ENCODE measurements around the gene ZNF668.
A peak's percentile ranks its signal among the peaks of the same experiment; 100 is the strongest.
"Not testable (repeated sequence)": the region's sequence is repeated elsewhere in the genome, so short reads cannot be mapped to it uniquely, and the experiment has no call there.

Gene ZNF668

DNA sequence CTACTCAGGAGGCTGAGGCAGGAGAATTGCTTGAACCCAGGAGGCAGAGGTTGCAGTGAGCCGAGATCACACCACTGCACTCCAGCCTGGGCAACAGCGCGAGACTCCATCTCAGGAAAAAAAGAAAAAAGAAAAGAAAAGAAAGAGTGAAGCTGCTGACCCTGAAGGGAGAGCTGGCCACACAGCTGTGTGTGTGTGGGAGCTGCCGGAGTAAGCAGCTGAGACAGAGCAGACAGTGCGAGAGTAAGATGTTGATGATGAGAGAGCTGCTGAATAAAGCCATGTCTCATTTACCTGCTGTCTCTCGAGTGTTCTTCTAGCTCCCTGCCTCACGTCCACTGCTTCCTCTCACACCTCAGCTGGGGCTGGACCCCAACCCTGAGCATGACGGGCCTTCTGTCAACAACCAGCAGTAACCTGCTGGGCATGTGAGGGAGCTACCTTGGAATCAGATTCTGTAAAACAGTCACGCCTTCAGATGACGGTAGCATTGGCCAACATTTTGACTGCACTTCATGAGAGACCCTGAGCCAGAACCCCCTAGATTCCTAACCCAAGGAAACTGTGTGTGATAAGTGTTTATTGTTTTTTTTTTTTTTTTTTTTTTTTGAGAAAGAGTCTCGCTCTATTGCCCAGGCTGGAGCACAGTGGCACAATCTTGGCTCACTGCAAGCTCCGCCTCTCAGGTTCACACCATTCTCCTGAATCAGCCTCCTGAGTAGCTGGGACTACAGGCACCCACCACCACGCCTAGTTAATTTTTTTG is 27.0 kb upstream of the ZNF668 start:
- DNase-seq: not testable (repeated sequence)

- no peak for DNase-seq
These were observed 26.0 kb upstream of the ZNF668 start for GRCh38 chr16:31099860-31100638.

- peak; percentile 81 for DNase-seq
These were observed 20.5 kb upstream of the ZNF668 start, which contains the start of gene VKORC1 for GRCh38 chr16:31094424-31095120. Gene VKORC1 (minus strand): TSS chr16:31094797. CDS start chr16:31094729, 68 bp downstream.

- DNase-seq: no peak
These were observed 20.0 kb upstream of the ZNF668 start for GRCh38 chr16:31094088-31094423.

DNA sequence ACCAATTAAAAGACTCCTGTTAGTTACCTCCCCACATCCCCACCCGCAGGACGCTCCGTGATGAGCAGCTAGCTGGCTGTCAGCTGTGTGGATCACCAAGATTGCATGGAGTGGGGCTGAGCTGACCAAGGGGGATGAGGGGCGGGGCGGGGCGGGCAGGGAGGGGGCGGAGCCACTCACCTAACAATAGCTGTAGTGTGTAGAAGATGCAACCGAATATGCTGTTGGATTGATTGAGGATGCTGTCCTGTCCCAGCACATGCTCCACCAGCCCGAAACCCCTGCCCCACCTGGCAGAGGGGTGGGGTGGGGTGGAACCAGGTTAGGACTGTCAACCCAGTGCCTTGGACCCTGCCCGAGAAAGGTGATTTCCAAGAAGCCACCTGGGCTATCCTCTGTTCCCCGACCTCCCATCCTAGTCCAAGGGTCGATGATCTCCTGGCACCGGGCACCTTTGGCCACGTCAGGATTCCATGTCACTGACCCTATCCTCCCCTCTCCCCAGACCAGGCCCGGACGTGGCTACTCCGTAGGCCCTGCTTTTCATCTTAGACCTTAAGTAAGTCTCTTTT is 19.2 kb upstream of the ZNF668 start:
- no peak for DNase-seq

- no peak for DNase-seq
These were observed 18.3 kb upstream of the ZNF668 start for GRCh38 chr16:31092330-31092729.

GRCh38 chr16:31090540-31090939 is 16.5 kb upstream of the ZNF668 start:
- no peak for DNase-seq

GRCh38 chr16:31089199-31089598 is 15.2 kb upstream of the ZNF668 start:
- DNase-seq: no peak

DNA sequence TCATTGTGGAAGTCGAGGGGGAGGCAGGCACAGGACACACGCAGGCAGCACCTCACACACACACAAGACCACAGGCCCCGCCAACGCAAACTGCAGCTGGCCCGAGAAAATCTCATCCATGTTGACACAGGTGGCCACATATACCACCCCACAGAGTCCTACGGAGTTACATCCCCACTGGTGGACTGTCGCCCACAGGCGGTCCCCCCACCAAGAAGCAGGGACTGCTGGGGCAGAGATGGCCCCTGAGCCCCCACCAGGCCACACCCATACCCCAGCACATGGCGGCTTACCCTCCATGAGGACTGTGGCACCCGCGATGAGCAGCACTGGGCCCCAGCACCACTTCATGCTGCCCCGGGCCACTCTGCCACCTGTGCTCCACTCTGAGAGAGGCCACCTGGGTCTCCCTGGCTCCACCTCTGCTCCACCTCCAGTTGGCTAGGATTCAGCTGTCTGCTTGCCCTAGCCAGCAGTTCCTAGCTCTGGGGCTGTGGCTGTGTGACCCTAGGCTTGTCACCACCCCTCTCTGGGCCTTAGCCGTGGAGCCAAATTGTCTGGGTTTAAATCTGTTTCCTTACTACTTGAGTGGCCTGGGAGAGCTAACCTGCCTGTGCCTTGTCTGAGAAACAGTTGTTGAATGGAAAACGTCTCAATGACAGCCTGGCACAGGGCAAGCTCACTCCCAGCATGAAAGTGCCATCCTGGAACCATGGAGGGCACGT is 14.6 kb upstream of the ZNF668 start, which contains the start of gene PRSS53:
Gene PRSS53 (minus strand): TSS at position 485 of the 725 bp plus-strand sequence. CDS start 134 bp downstream, at position 351.
- no peak for DNase-seq

DNA sequence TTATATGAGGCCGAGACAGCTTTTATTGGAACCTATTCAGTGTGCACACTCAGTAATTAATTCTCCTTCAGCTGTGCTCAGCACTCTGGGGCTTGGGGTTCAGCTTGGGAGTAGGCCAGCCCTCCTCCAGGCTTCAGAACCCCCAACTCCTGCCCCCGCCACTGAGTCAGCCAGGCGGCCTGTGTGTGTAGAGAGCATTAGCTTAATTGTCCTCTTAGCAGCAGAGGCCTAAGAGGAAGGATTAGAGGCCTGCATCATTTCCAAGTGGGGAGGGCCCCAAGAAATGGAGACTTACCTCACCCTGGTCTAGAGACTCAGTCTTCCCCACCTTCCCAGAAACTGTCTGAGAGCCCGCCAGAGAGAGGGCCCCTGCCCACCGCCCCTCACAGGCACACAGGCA is 13.9 kb upstream of the ZNF668 start:
- no peak for DNase-seq

- no peak for DNase-seq
These were observed 13.4 kb upstream of the ZNF668 start for GRCh38 chr16:31087481-31087880.

GRCh38 chr16:31086629-31086906 is 12.5 kb upstream of the ZNF668 start:
- DNase-seq: no peak

DNA sequence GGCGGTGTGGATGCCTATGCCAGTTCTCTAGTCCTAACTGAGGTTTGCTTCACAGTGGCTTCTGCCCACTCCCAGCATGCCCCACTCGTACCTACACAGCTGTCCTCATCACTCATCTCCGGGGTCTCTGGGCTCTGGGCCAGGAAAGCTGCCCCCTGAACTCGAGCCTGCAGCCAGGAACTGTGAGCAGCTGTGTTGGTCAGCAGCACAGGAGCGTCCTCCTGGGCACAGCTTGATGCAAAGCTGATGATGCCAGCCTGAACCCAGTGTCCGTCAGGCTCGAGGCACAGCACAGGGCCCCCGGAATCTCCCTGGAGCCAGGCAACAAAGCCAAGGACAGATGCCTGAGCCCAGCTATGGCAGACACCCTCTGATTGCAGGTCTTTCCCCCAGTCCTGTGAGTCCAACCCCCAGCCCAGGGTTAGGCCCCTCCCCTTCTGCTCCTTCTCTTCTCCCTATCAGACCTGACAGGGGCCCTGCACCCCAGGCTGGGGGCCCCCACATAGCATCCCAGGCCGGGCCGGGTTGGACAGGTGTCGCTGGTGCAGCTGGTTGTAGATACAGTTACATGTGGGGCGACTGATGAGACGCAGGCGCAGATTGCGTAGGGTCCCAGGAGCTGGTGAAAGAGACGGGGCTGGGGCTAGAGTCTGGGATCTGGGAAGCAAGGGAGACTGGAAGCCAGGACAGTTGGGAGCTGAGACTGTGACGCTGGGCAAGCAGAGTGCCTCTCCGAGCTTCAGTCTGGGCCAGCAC is 12.0 kb upstream of the ZNF668 start:
- DNase-seq: no peak

DNA sequence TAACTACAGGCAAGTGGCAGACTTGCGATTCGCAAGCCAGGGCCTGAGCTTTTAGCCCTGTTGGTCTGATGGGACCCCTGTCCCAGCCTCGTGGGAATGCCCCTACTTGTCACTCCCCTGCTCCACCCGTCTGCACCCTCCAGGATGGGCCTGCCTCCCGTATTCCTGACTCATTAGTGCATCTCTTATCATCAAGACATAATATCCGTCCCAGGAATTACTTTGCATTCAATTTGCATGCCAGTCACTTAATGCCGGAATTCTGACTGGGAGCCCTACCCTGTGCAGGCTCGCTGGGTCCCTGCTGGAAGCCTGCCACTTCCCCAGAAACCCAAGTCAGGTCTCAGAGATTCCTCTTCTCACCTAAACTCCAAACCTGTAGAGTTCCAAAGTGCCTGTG is 11.4 kb upstream of the ZNF668 start:
- DNase-seq: no peak

DNA sequence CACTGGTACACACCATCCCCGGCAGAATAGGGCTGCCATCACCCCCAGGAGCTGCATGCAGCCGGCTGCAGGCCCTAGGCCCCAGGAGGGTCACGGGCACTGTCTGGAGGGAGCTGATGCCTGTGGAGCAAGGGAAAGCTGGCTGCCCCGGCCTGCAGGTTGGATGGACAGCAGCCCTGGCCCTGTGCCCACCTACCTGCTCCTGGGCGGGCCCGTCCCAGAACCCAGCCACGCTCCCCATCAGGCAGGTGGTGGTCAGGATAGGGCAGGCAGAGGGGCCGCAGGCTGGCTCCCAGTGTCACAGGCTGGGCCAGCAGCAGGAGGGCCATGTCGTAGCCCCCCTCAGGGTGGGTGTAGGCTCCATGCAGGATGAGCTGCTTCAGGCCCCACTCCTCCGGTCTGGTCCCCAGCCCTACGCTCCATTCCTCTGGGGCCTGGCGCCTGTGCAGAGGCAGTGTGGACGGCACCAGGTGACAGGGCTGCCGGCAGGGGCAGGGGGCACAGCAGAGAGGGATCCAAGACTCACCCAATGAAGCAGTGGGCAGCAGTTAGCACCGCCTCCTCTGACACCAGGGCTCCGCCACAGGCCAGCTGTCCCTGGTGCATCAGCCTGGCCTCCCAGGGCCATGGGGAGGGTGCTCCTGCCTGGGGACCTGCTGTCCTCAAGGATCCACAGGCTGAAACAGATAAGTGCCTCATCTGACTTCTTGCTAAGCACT is 10.7 kb upstream of the ZNF668 start:
- DNase-seq: no peak

GRCh38 chr16:31083981-31084380 is 9.9 kb upstream of the ZNF668 start:
- DNase-seq: no peak

DNA sequence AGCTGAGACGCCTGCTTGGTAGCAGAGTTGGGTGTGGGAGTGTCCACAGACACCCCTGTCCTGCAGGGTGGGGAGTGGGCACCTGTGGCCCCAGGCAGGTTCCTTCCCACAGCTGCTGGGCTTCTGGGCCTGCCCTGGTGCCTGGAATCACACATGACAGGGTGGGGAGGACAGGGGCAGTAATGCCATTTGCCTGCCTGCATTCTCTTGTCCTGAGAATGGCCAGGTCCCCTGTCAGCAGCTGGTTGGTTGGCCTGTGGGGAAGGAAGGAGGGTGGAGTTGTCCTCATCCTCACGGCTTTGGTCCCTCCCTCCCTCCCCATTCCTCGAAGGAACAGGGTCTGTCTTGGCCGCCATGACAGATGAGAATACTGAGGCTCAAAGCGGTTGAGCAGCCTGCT is 9.5 kb upstream of the ZNF668 start:
- DNase-seq: no peak

GRCh38 chr16:31083081-31083480 is 9.0 kb upstream of the ZNF668 start:
- DNase-seq: no peak

GRCh38 chr16:31082368-31083045 is 8.5 kb upstream of the ZNF668 start:
- DNase-seq: no peak
